AG04449 (cell line): ENCODE results near the gene UAP1.

Experiments used
- CTCF ChIA-PET: fragments of 350-600 bp; formaldehyde crosslinking; extraction: SDS; loops from one replicate; lab custom pipeline; 2021; ENCODE audit warnings: antibody characterized with exemption; lab: Yijun Ruan, JAX
- POLR2A ChIA-PET: fragments of 400-600, 350-600 bp; formaldehyde crosslinking; extraction: SDS; loops from one replicate; lab custom pipeline; 2020; ENCODE audit warnings: antibody characterized with exemption, inconsistent platforms; lab: Yijun Ruan, JAX
- DNase-seq: peaks from one replicate; pipeline ENCODE4 v3.0.0-alpha.2; 2010; ENCODE audit warnings: low read depth, low spot score
- H3K4me3 ChIP-seq: 2 replicates; pipeline ENCODE4 v1.5.1; 2011; ENCODE audit warnings: low read depth, mild to moderate bottlenecking, control low read depth, low read length
- CTCF ChIP-seq: IDR thresholded peaks from one replicate; pipeline ENCODE4 v1.5.1; 2011; ENCODE audit warnings: mild to moderate bottlenecking, moderate library complexity, low read length, control low read depth, inconsistent platforms; ENCODE audit not compliant: insufficient read depth; ENCODE audit errors: missing control alignments

Gene UAP1

DNA sequence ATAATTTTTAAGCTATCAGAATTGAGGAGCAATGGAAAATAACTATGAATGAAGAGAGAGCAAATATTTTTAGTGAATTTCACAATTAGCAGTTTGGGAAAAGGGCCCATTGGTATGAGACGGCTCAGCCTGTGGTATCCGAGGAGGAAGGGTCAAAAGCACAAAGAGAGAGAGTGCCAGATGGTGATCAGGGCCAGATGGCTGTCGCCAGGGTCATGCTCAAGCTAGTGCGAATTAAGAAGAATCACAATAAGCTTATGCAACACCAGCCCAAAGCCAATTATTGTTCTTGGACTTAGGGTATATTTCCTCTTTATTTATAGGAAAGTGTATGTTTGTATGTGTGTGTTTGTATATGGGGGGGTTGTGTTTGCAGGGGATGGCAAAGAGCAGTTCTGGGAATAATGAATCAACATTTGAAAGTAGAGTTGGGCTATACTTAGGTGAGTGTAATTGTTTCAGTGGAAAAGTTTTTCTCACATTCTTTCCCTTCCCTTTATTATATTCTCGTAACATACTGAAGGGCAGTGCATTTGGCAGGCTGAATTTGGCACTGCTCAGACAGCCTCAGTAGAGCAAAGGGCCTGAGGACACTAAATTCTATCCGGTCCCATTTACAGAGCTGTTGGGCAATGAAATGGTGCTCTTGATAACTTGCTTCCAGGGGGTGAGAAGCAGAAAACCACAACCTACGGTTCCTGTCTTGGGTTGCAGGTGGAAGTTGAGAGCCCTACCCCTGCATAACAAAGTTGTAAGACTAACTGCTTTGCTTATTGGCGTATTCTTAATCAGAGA is 51.3 kb downstream of the UAP1 start:
- no peak for DNase-seq
- TF ChIP-seq CTCF: no peak
- ChIA-PET CTCF (interaction anchor here (0.5 to 4.7 kb wide), 55 partner anchors 10 to 253 kb away, joined by 3 to 102 read pairs (median 5); partner anchors contain the start of gene DDR2), POLR2A (interaction anchor here (0.8 to 1.0 kb wide), 2 partner anchors 7 to 18 kb away, joined by 3 to 4 read pairs; no protein-coding TSS in a partner anchor)
- H3K4me3 ChIP-seq: no peak overlapping the region

DNA sequence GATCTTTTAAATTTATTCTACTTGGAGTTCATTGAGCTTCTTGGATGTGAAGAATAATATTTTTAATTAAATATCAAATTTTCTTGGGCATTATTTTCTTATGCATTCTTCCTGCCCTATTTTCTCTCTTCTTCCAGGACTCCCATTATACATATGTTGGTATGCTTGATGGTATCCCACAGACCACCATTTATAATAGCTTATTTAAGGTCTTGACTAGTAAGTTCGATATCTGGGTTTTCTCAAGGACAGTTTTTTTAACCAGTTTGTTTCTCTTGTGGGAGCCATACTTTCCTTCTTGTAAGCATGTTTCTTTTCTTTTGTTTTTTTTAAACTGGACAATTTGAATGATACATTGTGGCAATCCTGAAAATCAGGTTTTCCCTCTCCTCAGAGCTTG is 55.3 kb downstream of the UAP1 start:
- POLR2A ChIA-PET: no interaction called here
- TF ChIP-seq CTCF: no peak
- no peak overlapping the region for H3K4me3 ChIP-seq
- CTCF ChIA-PET: interaction anchor here (1.3 to 4.6 kb wide), 4 partner anchors 13 to 183 kb away, joined by 3 to 51 read pairs (median 5); partner anchors contain the start of gene DDR2
- no peak for DNase-seq

DNA sequence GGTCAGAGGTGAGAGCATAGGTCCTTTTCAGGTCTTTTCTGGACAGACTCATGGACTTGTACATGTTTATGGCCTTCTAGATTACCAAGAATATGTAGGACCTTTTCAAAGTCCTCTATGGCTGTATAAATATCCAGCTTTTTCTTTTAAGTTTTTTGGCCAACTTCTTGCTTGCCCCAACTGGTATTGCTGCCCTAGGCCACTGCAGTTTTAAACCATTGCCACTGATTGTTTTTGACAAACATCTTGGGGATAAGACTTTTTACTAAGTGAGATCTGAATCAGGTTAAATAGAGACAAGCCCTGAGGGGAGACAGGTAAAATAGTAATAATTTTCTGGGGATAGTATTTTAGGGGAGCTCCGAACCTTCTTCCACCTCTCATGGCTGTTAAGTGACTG is 56.0 kb downstream of the UAP1 start:
- no peak for DNase-seq
- no peak overlapping the region for H3K4me3 ChIP-seq
- no peak for TF ChIP-seq CTCF
- CTCF ChIA-PET: interaction anchor here (0.7 to 4.6 kb wide), 5 partner anchors 12 to 183 kb away, joined by 3 to 51 read pairs (median 4); partner anchors contain the start of gene DDR2
- POLR2A ChIA-PET: no interaction called here

GRCh38 chr1:162619076-162619475 is 57.6 kb downstream of the UAP1 start:
- TF ChIP-seq CTCF: no peak
- ChIA-PET CTCF (interaction anchor here (1.2 to 4.6 kb wide), 3 partner anchors 10 to 181 kb away, joined by 4 to 51 read pairs (median 8); partner anchors contain the start of gene DDR2), POLR2A (no interaction called here)
- no peak overlapping the region for H3K4me3 ChIP-seq
- no peak for DNase-seq

DNA sequence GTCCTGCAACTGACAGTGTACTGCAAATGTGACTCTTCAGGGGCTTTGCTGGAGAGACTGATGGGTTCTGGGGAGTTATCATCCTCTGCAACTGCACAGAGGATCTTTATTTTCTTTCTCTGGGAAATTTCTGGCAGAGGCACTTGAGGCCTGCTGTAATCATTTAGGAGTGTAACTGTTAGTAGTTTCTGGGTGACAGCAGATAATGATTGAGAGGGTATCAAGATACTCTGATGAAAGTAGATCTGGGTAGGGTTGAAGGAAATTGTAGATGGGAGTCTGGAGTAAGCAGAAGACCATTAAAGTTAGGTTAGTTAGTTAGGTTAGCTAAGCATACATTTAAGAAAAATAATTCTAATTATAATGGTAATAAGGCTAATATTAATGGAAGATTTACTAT is 59.7 kb downstream of the UAP1 start:
- POLR2A ChIA-PET: no interaction called here
- no peak for DNase-seq
- CTCF ChIA-PET: interaction anchor here (0.7 to 3.9 kb wide), 2 partner anchors 8 to 179 kb away, joined by 3 to 42 read pairs; no protein-coding TSS in a partner anchor
- TF ChIP-seq CTCF: no peak
- no peak overlapping the region for H3K4me3 ChIP-seq

- ChIA-PET CTCF (interaction anchor here (1.1 to 11.6 kb wide), 7 partner anchors 7 to 221 kb away, joined by 3 to 102 read pairs (median 4); no protein-coding TSS in a partner anchor), POLR2A (no interaction called here)
- no peak for DNase-seq
- TF ChIP-seq CTCF: no peak
- no peak overlapping the region for H3K4me3 ChIP-seq
Observed at GRCh38 chr1:162625679-162626078, 64.2 kb downstream of the UAP1 start.
